HFFc6 (cell line): ENCODE measurements around the gene SCGN. TPM values are rescaled to one million over a fixed set of nuclear protein-coding genes. Genes with fewer than 3 reads are reported as not detected.

Experiments
- DNase-seq: peaks from one replicate; pipeline ENCODE4 v3.0.0-alpha.2; 2018
- H3K27ac Mint-ChIP-seq: 2 replicates; pipeline ENCODE4 v1.8.0; 2020; ENCODE audit warnings: mild to moderate bottlenecking, mixed read lengths
- H3K27me3 Mint-ChIP-seq: 2 replicates; pipeline ENCODE4 v1.8.0; 2021; ENCODE audit warnings: mild to moderate bottlenecking, moderate library complexity, mixed read lengths; ENCODE audit not compliant: insufficient read depth
- H3K36me3 Mint-ChIP-seq: 2 replicates; pipeline ENCODE4 v1.8.0; 2021; ENCODE audit warnings: low read depth, mixed read lengths
- H3K4me1 Mint-ChIP-seq: 2 replicates; pipeline ENCODE4 v1.8.0; 2020; ENCODE audit warnings: low read depth, mixed read lengths
- H3K4me3 Mint-ChIP-seq: 2 replicates; pipeline ENCODE4 v1.8.0; 2020; ENCODE audit warnings: mild to moderate bottlenecking, moderate library complexity, mixed read lengths
- H3K9me3 Mint-ChIP-seq: 2 replicates; pipeline ENCODE4 v1.8.0; 2020; ENCODE audit warnings: mild to moderate bottlenecking, mixed read lengths
- total RNA-seq, 6 experiments: library from RNA; stranded (reverse); fragmentation: NEBNext Ultra II Directional; extraction: Animal tissue kit (Norgen Biotek cat#: 25700); gene quantifications; 2 replicates in 1 of 6; 3 replicates in 5 of 6; pipeline ENCODE4 v1.2.3, GENCODE V29; 2021
- TF ChIP-seq, protein P1 (sequence below): fragments of 200-600 bp; sonication (generic); IDR thresholded peaks from 2 replicates; pipeline ENCODE4 v1.5.0; 2021; ENCODE audit warnings: antibody characterized with exemption, mild to moderate bottlenecking

SCGN gene
- total RNA-seq, 6 experiments from 2014 or later, result not detected

- Mint-ChIP-seq H3K9me3 (0 out of 2 replicates have a peak, but pooled peaks cover 5% of the 10 kb centered on the region), H3K27me3 (no peaks in the 10 kb centered on the region; the same call in 1 of the 2 replicates), H3K36me3 (no peaks in the 10 kb centered on the region), H3K4me3 (no peak overlapping the region), H3K27ac (no peak overlapping the region), H3K4me1 (no peaks in the 10 kb centered on the region)
- DNase-seq, result no peak
- TF ChIP-seq, protein P1, sequence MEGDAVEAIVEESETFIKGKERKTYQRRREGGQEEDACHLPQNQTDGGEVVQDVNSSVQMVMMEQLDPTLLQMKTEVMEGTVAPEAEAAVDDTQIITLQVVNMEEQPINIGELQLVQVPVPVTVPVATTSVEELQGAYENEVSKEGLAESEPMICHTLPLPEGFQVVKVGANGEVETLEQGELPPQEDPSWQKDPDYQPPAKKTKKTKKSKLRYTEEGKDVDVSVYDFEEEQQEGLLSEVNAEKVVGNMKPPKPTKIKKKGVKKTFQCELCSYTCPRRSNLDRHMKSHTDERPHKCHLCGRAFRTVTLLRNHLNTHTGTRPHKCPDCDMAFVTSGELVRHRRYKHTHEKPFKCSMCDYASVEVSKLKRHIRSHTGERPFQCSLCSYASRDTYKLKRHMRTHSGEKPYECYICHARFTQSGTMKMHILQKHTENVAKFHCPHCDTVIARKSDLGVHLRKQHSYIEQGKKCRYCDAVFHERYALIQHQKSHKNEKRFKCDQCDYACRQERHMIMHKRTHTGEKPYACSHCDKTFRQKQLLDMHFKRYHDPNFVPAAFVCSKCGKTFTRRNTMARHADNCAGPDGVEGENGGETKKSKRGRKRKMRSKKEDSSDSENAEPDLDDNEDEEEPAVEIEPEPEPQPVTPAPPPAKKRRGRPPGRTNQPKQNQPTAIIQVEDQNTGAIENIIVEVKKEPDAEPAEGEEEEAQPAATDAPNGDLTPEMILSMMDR, result no peak
Observed at GRCh38 chr6:25706314-25707014, 54.4 kb downstream of the SCGN start.

DNA sequence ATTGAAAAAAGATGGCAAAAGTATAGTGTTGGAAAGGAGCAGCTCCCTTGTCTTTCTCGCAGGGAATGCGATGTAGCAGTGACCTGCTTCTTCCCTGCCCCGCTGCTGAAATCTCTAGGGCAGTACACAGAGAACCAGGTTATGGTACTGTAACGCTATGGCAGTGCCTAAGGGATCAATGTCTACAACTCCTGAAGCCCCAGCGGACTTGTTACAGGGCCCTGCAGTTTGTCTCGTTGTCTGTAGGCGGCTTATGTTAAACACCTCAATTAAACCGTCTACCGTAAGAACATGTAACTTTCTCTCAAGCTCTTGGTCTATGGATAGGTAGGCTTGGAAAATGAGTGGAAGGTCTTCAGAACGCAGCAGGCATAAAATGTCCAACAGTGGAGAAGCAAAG, 57.7 kb downstream of the SCGN start:
- H3K4me1 Mint-ChIP-seq, result no peaks in the 10 kb centered on the region
- 0 out of 2 replicates have a peak, but pooled peaks cover 5% of the 10 kb centered on the region for H3K9me3 Mint-ChIP-seq
- H3K4me3 Mint-ChIP-seq, result no peak overlapping the region
- TF ChIP-seq, protein P1, result no peak
- no peaks in the 10 kb centered on the region; the same call in 1 of the 2 replicates for H3K27me3 Mint-ChIP-seq
- no peaks in the 10 kb centered on the region for H3K36me3 Mint-ChIP-seq
- no peak for DNase-seq
- no peak overlapping the region for H3K27ac Mint-ChIP-seq

- TF ChIP-seq, protein P1, result no peak
- Mint-ChIP-seq H3K4me3 (no peak overlapping the region), H3K27me3 (no peaks in the 10 kb centered on the region; the same call in 1 of the 2 replicates), H3K36me3 (no peaks in the 10 kb centered on the region), H3K4me1 (no peaks in the 10 kb centered on the region), H3K9me3 (0 out of 2 replicates have a peak, but pooled peaks cover 5% of the 10 kb centered on the region), H3K27ac (no peak overlapping the region)
- no peak for DNase-seq
Observed at GRCh38 chr6:25710287-25710686, 58.3 kb downstream of the SCGN start.

- Mint-ChIP-seq H3K4me3 (no peak overlapping the region), H3K27me3 (no peaks in the 10 kb centered on the region; the same call in 1 of the 2 replicates), H3K27ac (no peak overlapping the region), H3K36me3 (no peaks in the 10 kb centered on the region), H3K9me3 (0 out of 2 replicates have a peak, but pooled peaks cover 5% of the 10 kb centered on the region), H3K4me1 (no peaks in the 10 kb centered on the region)
- TF ChIP-seq, protein P1, result no peak
- DNase-seq, result no peak
Observed at GRCh38 chr6:25713824-25714223, 61.8 kb downstream of the SCGN start.

- no peak overlapping the region for H3K4me3 Mint-ChIP-seq
- TF ChIP-seq, protein P1, result no peak
- no peaks in the 10 kb centered on the region for H3K4me1 Mint-ChIP-seq
- no peaks in the 10 kb centered on the region; the same call in 1 of the 2 replicates for H3K27me3 Mint-ChIP-seq
- DNase-seq, result no peak
- H3K9me3 Mint-ChIP-seq, result 0 out of 2 replicates have a peak, but pooled peaks cover 5% of the 10 kb centered on the region
- no peaks in the 10 kb centered on the region for H3K36me3 Mint-ChIP-seq
- no peak overlapping the region for H3K27ac Mint-ChIP-seq
Observed at GRCh38 chr6:25714765-25715164, 62.8 kb downstream of the SCGN start.
